Fibroblast of lung (primary cell): ENCODE data around the gene KLF8. TPM values are rescaled to one million over a fixed set of nuclear protein-coding genes. Genes with fewer than 3 reads are reported as not detected.
A peak's percentile ranks its signal among the peaks of the same experiment; 100 is the strongest.

Source experiments
- DNase-seq, 2 donors: peaks; one replicate each; pipeline versions ENCODE4 v3.0.0 to v3.0.0-alpha.2; 2010; ENCODE audit warnings: low read depth in 2 of 2
- H2AFZ ChIP-seq: 2 replicates; pipeline ENCODE4 v1.5.1; 2012; ENCODE audit warnings: low read length, control low read depth, inconsistent platforms
- H3K27ac ChIP-seq: 2 replicates; pipeline ENCODE4 v1.5.1; 2011; ENCODE audit warnings: low read length, control low read depth; ENCODE audit not compliant: insufficient read depth
- H3K27me3 ChIP-seq: 2 replicates; pipeline ENCODE4 v1.5.1; 2011; ENCODE audit warnings: mild to moderate bottlenecking, low read length; ENCODE audit not compliant: control insufficient read depth, insufficient read depth
- H3K36me3 ChIP-seq: 2 replicates; pipeline ENCODE4 v1.5.1; 2011; ENCODE audit warnings: low read length; ENCODE audit not compliant: control insufficient read depth, insufficient read depth
- H3K4me1 ChIP-seq: 2 replicates; pipeline ENCODE4 v1.5.1; 2011; ENCODE audit warnings: low read length; ENCODE audit not compliant: control insufficient read depth, insufficient read depth; ENCODE audit errors: extremely low read depth
- H3K4me2 ChIP-seq: 2 replicates; pipeline ENCODE4 v1.5.1; 2011; ENCODE audit warnings: low read length, control low read depth; ENCODE audit not compliant: insufficient read depth; ENCODE audit errors: extremely low read depth
- H3K4me3 ChIP-seq, 4 experiments: fragments of 200-600 bp in 1 of 4; sonication (generic) in 1 of 4; replicated peaks in 1 of 4; 2 replicates each; pipeline ENCODE4 v1.5.1; 2011 to 2016; ENCODE audit warnings: low read length in 4 of 4, low read depth in 3 of 4, mild to moderate bottlenecking in 3 of 4, control low read depth in 2 of 4, inconsistent platforms in 1 of 4, mixed read lengths in 1 of 4; ENCODE audit not compliant: insufficient read depth in 1 of 4; ENCODE audit errors: control extremely low read depth in 1 of 4
- H3K79me2 ChIP-seq: 2 replicates; pipeline ENCODE4 v1.5.1; 2012; ENCODE audit warnings: mild to moderate bottlenecking, low read length, inconsistent platforms; ENCODE audit not compliant: control insufficient read depth, insufficient read depth
- H3K9ac ChIP-seq: 2 replicates; pipeline ENCODE4 v1.5.1; 2011; ENCODE audit warnings: mild to moderate bottlenecking, low read length, control low read depth; ENCODE audit not compliant: insufficient read depth
- H3K9me3 ChIP-seq: 2 replicates; pipeline ENCODE4 v1.5.1; 2012; ENCODE audit warnings: low read depth, low read length; ENCODE audit not compliant: control insufficient read depth, insufficient read depth
- H4K20me1 ChIP-seq: 2 replicates; pipeline ENCODE4 v1.5.1; 2011; ENCODE audit warnings: low read length; ENCODE audit not compliant: control insufficient read depth, insufficient read depth; ENCODE audit errors: extremely low read depth
- EZH2 ChIP-seq: IDR thresholded peaks from 2 replicates; pipeline ENCODE4 v1.5.1; 2012; ENCODE audit warnings: low read length, control low read depth, mild to moderate bottlenecking; ENCODE audit errors: missing control alignments
- polyA plus RNA-seq, 2 donors: library from polyadenylated mRNA; depleted of rRNA in 1 of 2; stranded (reverse) in 1 of 2; unstranded in 1 of 2; fragments of >200 nt; gene quantifications; 2 replicates each; pipeline ENCODE4 v1.2.1, GENCODE V29; 2011 to 2012; ENCODE audit warnings: missing spikeins in 1 of 2
- total RNA-seq: library from RNA; depleted of rRNA; stranded (reverse); fragments of >200 nt; gene quantifications from 2 replicates; pipeline ENCODE4 v1.2.1, GENCODE V29; 2014
- TF ChIP-seq, protein P1 (sequence below), 2 donors: IDR thresholded peaks in 1 of 2; conservative IDR thresholded peaks in 1 of 2; 1 replicate in 1 of 2; 2 replicates in 1 of 2; pipeline ENCODE4 v1.5.1; 2011 to 2012; ENCODE audit warnings: low read length in 2 of 2, control low read depth in 1 of 2, inconsistent platforms in 1 of 2, low read depth in 1 of 2, mild to moderate bottlenecking in 1 of 2

Gene KLF8
- total and polyA plus RNA-seq, 2 donors (not counting 1 experiment from before 2014, with no cell fraction given): 3.0 to 4.8 TPM

DNA sequence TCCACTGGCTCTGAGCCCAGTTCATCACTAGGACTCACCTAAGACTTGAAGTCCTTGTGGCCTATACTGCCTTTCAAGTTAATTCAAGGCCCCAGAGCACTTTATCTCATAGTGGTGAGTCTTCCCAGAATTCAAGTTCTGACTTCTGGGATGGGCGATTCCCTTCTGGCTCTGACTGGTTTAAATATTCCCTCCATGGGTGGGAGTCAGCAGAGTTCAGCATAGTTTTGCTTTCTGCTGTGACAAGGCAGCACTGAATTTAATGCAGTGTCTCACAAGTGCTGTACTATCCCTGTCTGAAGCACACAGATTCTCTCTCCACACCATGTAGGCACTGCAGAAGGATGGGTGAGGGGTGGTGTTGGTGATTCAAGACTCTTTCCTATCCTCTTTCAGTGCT, 46.5 kb downstream of the KLF8 start:
- H3K9ac ChIP-seq: no peak overlapping the region
- H3K27me3 ChIP-seq: no peaks in the 10 kb centered on the region
- H3K27ac ChIP-seq: no peak overlapping the region
- H3K79me2 ChIP-seq: no peaks in the 10 kb centered on the region
- H3K9me3 ChIP-seq: no peaks in the 10 kb centered on the region
- no peak overlapping the region for H2AFZ ChIP-seq
- DNase-seq: no peak
- TF ChIP-seq, protein P1, sequence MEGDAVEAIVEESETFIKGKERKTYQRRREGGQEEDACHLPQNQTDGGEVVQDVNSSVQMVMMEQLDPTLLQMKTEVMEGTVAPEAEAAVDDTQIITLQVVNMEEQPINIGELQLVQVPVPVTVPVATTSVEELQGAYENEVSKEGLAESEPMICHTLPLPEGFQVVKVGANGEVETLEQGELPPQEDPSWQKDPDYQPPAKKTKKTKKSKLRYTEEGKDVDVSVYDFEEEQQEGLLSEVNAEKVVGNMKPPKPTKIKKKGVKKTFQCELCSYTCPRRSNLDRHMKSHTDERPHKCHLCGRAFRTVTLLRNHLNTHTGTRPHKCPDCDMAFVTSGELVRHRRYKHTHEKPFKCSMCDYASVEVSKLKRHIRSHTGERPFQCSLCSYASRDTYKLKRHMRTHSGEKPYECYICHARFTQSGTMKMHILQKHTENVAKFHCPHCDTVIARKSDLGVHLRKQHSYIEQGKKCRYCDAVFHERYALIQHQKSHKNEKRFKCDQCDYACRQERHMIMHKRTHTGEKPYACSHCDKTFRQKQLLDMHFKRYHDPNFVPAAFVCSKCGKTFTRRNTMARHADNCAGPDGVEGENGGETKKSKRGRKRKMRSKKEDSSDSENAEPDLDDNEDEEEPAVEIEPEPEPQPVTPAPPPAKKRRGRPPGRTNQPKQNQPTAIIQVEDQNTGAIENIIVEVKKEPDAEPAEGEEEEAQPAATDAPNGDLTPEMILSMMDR (conservative IDR thresholded peaks at IDR 0.05 in 1 of 2, IDR thresholded peaks at IDR 0.05 in 1 of 2; ENCODE audit: low read depth in 1 of 2, low read length in 2 of 2): no peak
- no peak for TF ChIP-seq EZH2
- no peak overlapping the region for H3K4me3 ChIP-seq
- H4K20me1 ChIP-seq: no peaks in the 10 kb centered on the region
- no peaks in the 10 kb centered on the region for H3K4me1 ChIP-seq
- H3K36me3 ChIP-seq: no peaks in the 10 kb centered on the region
- H3K4me2 ChIP-seq: no peak overlapping the region

DNA sequence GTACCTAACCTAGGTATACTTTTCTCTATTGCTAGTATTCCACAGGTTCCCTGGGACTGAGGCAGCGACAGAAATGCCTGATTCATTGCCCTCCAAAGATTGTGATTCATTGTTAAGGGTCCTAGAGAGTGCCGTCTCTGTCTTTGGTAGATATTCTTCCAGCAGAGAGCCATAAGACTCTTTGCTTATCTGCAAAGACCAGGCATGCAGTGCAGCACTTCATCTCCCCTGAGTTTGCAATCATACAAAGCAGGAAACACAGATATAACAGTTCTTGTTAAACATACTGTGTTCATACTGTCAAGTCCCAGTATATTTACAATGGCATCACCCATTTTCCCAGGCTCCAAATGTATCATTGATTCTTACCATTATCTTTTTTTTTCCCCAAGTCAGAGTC, 47.7 kb downstream of the KLF8 start:
- Histone ChIP-seq H4K20me1 (no peaks in the 10 kb centered on the region), H3K4me2 (no peak overlapping the region), H3K9me3 (no peaks in the 10 kb centered on the region), H2AFZ (no peak overlapping the region), H3K4me3 (no peak overlapping the region), H3K27me3 (no peaks in the 10 kb centered on the region), H3K9ac (no peak overlapping the region), H3K36me3 (no peaks in the 10 kb centered on the region), H3K79me2 (no peaks in the 10 kb centered on the region), H3K27ac (no peak overlapping the region), H3K4me1 (no peaks in the 10 kb centered on the region)
- TF ChIP-seq, protein P1 (conservative IDR thresholded peaks at IDR 0.05 in 1 of 2, IDR thresholded peaks at IDR 0.05 in 1 of 2; ENCODE audit: low read depth in 1 of 2, low read length in 2 of 2): no peak
- TF ChIP-seq EZH2: no peak
- no peak for DNase-seq

DNA sequence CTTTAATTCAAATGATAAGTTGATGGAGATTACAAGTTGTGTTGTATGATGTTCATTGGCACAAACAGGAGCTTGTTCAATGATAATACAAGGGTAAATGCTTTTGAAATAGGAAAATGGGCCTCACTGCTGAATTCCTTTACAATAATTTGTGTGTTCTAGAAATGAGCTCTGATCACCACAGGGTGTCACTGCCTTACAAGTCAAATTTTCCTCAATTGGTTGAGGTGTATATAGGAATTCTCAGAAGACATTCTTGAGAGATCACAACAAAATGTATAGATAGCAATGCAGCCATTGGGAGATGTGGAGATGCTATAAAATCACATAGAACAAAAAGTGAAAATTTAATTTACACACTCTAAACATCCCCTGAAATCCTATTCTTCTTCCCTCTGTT, 49.6 kb downstream of the KLF8 start:
- H3K9me3 ChIP-seq: no peaks in the 10 kb centered on the region
- no peak overlapping the region for H3K27ac ChIP-seq

More for the DNA sequence above, 49.6 kb downstream of the KLF8 start:
- Histone ChIP-seq H2AFZ (no peak overlapping the region), H3K27me3 (no peaks in the 10 kb centered on the region), H3K4me3 (no peak overlapping the region), H3K4me1 (no peaks in the 10 kb centered on the region), H3K4me2 (no peak overlapping the region), H3K79me2 (no peaks in the 10 kb centered on the region), H3K9ac (no peak overlapping the region), H3K36me3 (no peaks in the 10 kb centered on the region), H4K20me1 (no peaks in the 10 kb centered on the region)
- DNase-seq: peak in 1 of 2 donors; percentile 22
- TF ChIP-seq EZH2: no peak
- TF ChIP-seq, protein P1 (conservative IDR thresholded peaks at IDR 0.05 in 1 of 2, IDR thresholded peaks at IDR 0.05 in 1 of 2; ENCODE audit: low read depth in 1 of 2, low read length in 2 of 2): peak in 1 of 2 donors; percentile 12
